Stimulated activated CD4-positive, alpha-beta T cell treated with anti-CD3 and anti-CD28 coated beads, Interleukin-2, amount 100 ng/mL, for 24 hours (primary cell): ENCODE measurements around the gene PHLDB2.
"Not testable (repeated sequence)": the region's sequence is repeated elsewhere in the genome, so short reads cannot be mapped to it uniquely, and the experiment has no call there.

Experiments
- DNase-seq, 2 donors: peaks; one replicate each; pipeline ENCODE4 v3.0.0-alpha.2; 2020

PHLDB2 gene

GRCh38 chr3:111859061-111859973 is at the start of gene PHLDB2:
PHLDB2 (plus strand) TSS chr3:111859265; CDS start chr3:111884078, 24,813 bp downstream.
- peak; percentile 49 to 53 for DNase-seq

- no peak for DNase-seq
Observed at GRCh38 chr3:111810909-111811308, 48.2 kb upstream of the PHLDB2 start.

- no peak for DNase-seq
Observed at GRCh38 chr3:111811811-111812210, 47.3 kb upstream of the PHLDB2 start.

DNA sequence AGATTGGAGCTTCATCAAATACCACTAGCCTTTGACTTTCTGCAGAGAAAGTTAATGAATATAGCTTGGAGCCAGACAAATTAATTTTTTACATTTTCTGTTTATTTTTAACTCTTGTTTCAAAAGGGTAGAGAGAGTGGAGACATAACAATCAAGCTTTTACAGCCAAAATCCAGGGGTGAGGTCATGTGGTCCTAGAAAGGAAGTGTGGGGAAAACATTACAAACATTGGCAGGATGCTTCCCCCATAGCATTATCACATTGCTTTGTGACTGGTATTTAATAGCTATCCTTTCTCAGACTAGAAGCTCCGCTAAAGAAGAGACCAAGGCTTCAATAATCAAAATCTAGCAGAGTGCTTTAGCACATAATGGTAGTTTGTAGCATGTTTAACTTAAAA is 46.4 kb upstream of the PHLDB2 start:
- no peak for DNase-seq

GRCh38 chr3:111813441-111813840 is 45.6 kb upstream of the PHLDB2 start:
- DNase-seq: no peak

- DNase-seq: no peak
Observed at GRCh38 chr3:111813979-111814378, 45.1 kb upstream of the PHLDB2 start.

DNA sequence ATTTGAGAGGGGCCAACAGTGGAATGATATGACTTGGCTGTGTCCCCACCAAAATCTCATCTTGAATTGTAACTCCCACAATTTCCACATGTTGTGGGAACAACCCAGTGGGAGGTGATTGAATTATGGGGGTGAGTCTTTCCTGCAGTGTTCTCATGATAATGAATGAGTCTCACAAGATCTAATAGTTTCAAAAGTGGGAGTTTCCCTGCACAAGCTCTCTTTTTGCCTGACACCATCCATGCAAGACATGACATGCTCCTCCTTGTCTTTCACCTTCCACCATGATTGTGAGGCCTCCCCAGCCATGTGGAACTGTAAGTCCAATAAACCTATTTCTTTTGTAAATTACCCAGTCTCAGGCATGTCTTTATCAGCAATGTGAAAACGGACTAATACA is 42.3 kb upstream of the PHLDB2 start:
- DNase-seq: not testable (repeated sequence)

- no peak for DNase-seq
Observed at GRCh38 chr3:111819927-111820326, 39.1 kb upstream of the PHLDB2 start.

- DNase-seq: no peak
Observed at GRCh38 chr3:111820651-111821050, 38.4 kb upstream of the PHLDB2 start.

GRCh38 chr3:111821891-111822290 is 37.2 kb upstream of the PHLDB2 start:
- no peak for DNase-seq

- no peak for DNase-seq
Observed at GRCh38 chr3:111822804-111823203, 36.3 kb upstream of the PHLDB2 start.

DNA sequence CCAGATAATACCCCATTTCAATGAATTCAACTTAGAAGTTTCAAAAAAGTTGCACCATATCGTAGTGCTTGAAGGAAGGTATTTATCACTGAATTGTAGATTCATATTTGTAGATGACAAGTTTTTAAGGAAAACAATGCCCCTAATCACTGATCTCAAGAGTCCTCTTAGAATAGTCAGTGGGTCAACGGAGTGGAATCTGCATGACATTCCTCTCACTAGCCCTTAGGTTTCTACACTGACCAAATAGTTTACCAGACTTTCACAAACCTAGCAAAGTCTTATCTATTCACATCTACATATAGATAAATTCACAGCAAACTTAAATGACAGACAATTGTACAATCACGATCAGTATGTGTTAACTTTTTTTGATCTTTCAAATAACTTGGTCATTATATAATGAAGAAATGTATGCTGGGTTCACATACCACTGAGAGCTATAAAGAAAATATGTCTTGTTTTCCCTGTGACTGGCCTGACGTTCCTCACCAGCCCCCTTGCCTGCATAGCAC is 35.7 kb upstream of the PHLDB2 start:
- DNase-seq: no peak

DNA sequence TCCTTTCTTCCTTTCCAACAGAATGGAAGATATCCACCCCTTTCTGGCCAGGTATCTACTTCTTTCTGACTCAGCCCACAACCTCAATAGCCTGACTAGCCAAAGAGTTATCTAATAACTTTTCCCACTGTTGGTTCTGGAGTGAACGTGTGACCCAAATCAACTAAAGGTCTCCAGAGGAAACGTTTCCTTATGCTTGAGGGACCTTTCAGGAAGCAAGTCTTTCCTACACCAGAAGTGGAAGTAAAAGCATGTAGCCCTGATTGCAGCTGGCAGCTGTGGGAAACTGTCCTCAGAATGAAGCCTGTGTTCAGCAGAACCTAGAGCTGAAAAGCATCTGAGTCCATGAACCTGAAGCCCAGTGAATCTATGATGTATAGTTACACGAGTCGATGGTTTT is 34.7 kb upstream of the PHLDB2 start:
- no peak for DNase-seq

DNA sequence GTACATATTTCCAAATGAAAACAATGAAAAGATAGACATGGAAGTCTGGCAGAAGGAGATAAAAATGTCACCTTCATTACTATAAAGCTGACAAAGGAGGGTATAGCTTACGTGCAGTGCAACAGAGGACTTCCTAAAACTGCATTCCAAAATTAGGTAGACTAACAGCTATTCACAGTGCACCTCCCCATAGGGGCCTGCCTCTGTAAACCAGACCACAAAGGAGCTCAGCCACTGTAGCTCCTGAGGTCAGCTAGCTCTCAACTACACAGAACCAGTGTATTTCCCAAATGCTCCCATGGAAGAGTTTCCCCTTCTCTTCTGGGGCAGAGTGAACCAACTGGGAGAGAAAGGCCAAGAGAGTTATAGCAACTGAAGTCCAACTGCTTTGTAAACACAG is 31.2 kb upstream of the PHLDB2 start:
- no peak for DNase-seq

GRCh38 chr3:111828530-111828929 is 30.5 kb upstream of the PHLDB2 start:
- no peak for DNase-seq

DNA sequence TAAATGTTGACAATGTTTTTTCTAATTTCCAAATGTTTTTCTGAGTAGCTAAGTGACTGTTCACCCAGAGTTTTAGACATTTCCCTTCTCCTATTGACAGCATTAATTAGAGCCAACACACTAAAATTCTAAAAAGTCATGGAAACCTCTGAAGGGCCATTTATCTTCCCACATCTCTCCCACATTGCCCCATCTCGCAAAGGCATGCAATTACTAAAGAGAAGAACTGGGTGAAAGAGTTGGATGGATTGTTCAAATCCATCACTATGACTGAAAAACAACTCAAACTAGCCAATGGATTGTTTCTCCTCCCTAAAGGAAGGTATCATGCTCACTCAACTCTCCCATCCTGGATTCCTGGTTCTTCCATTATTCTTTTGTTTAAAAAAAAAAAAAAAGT is 30.0 kb upstream of the PHLDB2 start:
- DNase-seq: no peak

- peak in 1 of 2 donors; percentile 5 for DNase-seq
Observed at GRCh38 chr3:111831840-111832239, 27.2 kb upstream of the PHLDB2 start.

DNA sequence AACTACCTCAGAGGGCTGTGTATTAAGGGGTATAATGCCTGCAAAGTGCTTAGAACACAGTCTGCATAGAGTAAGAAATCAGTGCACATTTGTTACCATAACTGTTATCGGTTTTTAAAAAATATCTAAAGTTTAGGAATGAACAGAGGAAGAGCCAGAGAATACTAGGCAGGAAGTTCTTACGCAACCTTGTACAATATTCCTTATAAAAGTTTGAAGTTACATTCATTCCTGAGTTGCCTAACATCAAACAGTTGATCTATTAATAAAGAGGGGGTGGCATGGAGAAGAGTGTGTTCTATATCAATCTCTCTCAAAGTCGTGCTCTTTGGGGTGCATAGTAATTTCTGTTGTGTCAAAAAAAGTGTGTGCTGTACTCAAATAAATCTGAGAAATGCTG is 22.0 kb upstream of the PHLDB2 start:
- DNase-seq: no peak

DNA sequence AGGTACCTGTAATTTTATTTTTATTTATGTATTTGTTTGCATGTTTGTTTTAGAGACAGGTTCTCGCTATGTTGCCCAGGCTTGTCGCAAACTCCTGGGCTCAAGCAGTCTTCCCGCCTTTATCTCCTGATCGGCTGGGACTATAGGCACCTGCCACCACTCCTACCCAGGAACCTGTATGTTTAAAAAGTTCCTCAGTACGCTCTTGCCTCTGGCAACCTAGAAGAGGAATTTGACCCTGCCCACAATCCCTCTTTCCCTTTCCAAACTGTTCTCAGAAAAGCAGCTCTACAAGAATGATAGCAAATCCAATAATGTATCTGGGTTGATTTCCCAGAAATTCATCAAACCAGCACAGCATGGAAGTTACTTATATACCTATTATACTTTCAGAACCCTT is 20.9 kb upstream of the PHLDB2 start:
- no peak for DNase-seq

DNA sequence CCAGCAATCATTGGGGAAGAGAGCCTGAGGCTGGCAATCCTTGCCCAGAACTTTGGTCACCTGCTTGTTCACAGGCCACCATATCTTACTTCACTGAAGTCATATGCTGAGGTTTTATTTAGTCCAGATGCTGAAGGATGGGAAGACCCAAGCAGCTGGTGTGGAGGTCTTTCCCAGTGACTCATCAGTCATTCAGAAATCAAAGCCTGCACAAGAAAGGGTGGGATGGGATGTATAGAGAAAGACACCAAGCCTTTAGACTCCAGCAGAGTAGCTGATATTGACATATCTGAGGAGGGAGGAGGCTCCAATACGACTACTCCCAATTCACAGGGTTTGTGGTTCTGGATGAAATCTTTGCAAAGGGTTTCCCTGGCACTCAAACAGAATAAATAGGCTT is 13.0 kb upstream of the PHLDB2 start:
- DNase-seq: no peak

DNA sequence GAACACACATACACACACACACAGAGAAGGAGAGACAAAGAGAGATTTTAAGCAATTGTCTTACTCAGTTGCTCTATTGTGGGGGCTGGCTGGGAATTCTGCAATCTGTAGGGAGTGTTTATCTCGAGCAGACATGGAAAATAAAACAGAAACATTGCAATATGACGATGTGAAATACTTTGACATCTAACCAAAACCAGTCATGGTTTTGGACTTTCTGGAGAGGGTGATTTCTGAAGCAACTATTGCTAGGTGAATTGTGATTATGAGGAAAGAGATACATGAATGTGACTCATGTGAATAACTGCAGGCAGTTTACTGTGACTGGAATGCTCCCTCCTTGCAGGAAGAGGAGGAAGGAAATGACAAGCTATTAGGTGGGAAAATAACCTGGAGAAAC is 12.3 kb upstream of the PHLDB2 start:
- DNase-seq: no peak

DNA sequence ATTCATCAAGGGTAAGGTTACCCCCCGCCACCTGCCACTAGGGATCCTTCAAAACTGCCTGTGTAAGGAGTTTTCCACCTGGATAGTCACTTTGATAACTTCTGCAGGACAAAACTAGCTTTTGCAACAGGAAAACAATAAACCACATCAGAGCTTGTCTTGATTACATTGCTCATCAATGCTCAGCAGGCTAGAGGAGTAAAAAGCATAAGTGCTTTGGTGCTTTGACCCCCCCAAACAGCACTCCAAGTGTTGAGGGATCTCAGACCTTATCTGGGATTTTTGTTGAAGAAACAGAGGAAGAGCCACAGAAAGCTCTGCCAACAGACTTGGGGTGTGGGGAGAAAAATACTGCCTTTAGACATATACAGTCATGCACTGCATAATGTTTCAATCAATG is 10.8 kb upstream of the PHLDB2 start:
- DNase-seq: no peak

- no peak for DNase-seq
Observed at GRCh38 chr3:111848778-111849177, 10.3 kb upstream of the PHLDB2 start.

DNA sequence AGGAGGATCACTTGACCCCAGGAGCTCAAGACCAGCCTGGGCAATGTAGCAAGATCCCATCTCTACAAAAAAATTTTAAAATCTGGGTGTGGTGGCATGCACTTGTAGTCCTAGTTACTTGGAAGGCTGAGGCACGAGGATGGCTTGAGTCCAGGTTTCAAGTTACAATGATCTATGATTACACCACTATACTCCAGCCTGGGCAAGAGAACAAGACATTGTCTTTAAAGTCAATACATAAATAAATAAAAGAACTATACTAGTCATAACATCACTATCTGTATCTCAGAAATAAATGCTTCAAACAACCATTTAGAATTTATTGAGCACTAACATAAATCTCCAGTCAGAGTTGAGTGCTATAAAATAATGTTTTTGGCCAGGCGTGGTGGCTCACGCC is 8.5 kb upstream of the PHLDB2 start:
- no peak for DNase-seq

DNA sequence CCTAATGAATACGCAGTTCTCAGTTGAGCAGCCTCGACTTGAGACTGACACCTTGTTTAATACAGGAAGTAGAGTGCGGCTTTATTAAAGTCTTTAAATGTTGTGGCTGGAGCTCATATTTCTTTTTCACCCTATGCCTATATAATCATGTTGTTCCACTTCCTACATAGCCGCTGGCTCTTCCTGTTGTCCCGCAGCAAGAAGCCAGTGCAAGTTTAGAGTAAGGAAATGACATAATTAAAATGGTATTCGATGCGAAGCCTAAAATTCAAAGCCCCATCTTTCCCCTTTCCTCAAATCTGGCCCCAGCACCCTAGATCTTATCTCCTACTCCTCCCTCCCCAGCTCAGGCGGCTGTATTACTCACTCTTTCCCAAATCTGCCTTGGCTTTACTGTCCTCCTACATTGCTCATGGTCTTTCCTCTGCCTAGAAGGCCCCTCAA is 7.5 kb upstream of the PHLDB2 start:
- DNase-seq: no peak
